HFFc6 (cell line): ENCODE measurements around the gene DDX27. TPM values are rescaled to one million over a fixed set of nuclear protein-coding genes. Genes with fewer than 3 reads are reported as not detected.

ENCODE experiments used
- DNase-seq: peaks from one replicate; pipeline ENCODE4 v3.0.0-alpha.2; 2018
- H3K27ac Mint-ChIP-seq: 2 replicates; pipeline ENCODE4 v1.8.0; 2020; ENCODE audit warnings: mild to moderate bottlenecking, mixed read lengths
- H3K27me3 Mint-ChIP-seq: 2 replicates; pipeline ENCODE4 v1.8.0; 2021; ENCODE audit warnings: mild to moderate bottlenecking, moderate library complexity, mixed read lengths; ENCODE audit not compliant: insufficient read depth
- H3K36me3 Mint-ChIP-seq: 2 replicates; pipeline ENCODE4 v1.8.0; 2021; ENCODE audit warnings: low read depth, mixed read lengths
- H3K4me1 Mint-ChIP-seq: 2 replicates; pipeline ENCODE4 v1.8.0; 2020; ENCODE audit warnings: low read depth, mixed read lengths
- H3K4me3 Mint-ChIP-seq: 2 replicates; pipeline ENCODE4 v1.8.0; 2020; ENCODE audit warnings: mild to moderate bottlenecking, moderate library complexity, mixed read lengths
- H3K9me3 Mint-ChIP-seq: 2 replicates; pipeline ENCODE4 v1.8.0; 2020; ENCODE audit warnings: mild to moderate bottlenecking, mixed read lengths
- total RNA-seq, 6 experiments: library from RNA; stranded (reverse); fragmentation: NEBNext Ultra II Directional; extraction: Animal tissue kit (Norgen Biotek cat#: 25700); gene quantifications; 2 replicates in 1 of 6; 3 replicates in 5 of 6; pipeline ENCODE4 v1.2.3, GENCODE V29; 2021
- TF ChIP-seq, protein P1 (sequence below): fragments of 200-600 bp; sonication (generic); IDR thresholded peaks from 2 replicates; pipeline ENCODE4 v1.5.0; 2021; ENCODE audit warnings: antibody characterized with exemption, mild to moderate bottlenecking

The DDX27 gene
- total RNA-seq, 6 experiments from 2014 or later: 26.8 to 32.2 (median 30.5) TPM

DNA sequence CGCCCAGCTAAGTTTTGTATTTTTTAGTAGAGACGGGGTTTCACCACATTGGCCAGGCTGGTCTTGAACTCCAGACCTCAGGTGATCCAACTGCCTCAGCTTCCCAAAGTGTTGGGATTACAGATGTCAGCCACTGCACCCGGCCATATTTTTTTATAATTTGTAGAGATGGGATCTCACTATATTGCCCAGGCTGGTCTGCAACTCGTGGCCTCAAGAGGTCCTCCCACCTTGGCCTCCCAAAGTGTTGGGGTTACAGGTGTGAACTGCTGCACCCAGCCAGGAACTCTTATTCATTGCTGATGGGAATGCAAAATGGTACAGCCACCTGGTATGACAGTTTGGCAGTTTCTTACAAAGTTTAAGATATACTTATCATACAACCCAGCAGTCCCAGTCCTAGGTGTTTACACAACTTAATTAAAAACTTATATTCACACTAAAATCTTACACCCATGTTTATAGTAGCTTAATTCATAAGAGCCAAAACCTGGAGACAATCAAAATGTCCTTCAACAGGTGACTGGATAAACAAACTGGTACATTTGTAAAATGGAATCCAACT is 19.4 kb upstream of the DDX27 start:
- peaks cover 7% of the 10 kb centered on the region; the same call in 1 of the 2 replicates for H3K9me3 Mint-ChIP-seq
- no peak for DNase-seq
- H3K27ac Mint-ChIP-seq: no peak overlapping the region
- no peaks in the 10 kb centered on the region; the same call in 1 of the 2 replicates for H3K27me3 Mint-ChIP-seq
- TF ChIP-seq, protein P1, sequence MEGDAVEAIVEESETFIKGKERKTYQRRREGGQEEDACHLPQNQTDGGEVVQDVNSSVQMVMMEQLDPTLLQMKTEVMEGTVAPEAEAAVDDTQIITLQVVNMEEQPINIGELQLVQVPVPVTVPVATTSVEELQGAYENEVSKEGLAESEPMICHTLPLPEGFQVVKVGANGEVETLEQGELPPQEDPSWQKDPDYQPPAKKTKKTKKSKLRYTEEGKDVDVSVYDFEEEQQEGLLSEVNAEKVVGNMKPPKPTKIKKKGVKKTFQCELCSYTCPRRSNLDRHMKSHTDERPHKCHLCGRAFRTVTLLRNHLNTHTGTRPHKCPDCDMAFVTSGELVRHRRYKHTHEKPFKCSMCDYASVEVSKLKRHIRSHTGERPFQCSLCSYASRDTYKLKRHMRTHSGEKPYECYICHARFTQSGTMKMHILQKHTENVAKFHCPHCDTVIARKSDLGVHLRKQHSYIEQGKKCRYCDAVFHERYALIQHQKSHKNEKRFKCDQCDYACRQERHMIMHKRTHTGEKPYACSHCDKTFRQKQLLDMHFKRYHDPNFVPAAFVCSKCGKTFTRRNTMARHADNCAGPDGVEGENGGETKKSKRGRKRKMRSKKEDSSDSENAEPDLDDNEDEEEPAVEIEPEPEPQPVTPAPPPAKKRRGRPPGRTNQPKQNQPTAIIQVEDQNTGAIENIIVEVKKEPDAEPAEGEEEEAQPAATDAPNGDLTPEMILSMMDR: no peak
- no peak overlapping the region for H3K4me3 Mint-ChIP-seq
- H3K36me3 Mint-ChIP-seq: no peaks in the 10 kb centered on the region
- peaks cover 3% of the 10 kb centered on the region for H3K4me1 Mint-ChIP-seq

DNA sequence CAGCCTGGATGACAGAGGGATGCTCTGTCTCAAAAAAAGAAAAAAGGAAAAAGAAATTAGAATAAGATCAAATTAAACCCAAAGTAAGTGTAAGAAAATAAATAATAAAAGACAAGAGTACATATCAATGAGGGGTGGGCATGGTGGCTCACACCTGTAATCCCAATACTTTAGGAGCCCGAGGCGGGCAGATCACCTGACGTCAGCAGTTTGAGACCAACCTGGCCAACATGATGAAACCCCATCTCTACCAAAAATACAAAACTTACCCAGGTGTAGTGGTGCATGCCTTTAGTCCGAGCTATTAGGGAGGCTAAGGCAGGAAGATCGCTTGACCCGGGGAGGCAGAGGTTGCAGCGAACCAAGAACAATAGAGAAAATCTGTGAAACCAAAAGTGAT is 16.2 kb upstream of the DDX27 start:
- no peaks in the 10 kb centered on the region; the same call in 1 of the 2 replicates for H3K27me3 Mint-ChIP-seq
- DNase-seq: no peak
- H3K27ac Mint-ChIP-seq: no peak overlapping the region
- no peaks in the 10 kb centered on the region for H3K4me1 Mint-ChIP-seq
- no peaks in the 10 kb centered on the region for H3K36me3 Mint-ChIP-seq
- H3K4me3 Mint-ChIP-seq: no peak overlapping the region
- TF ChIP-seq, protein P1: no peak
- peaks cover 7% of the 10 kb centered on the region; the same call in 1 of the 2 replicates for H3K9me3 Mint-ChIP-seq

DNA sequence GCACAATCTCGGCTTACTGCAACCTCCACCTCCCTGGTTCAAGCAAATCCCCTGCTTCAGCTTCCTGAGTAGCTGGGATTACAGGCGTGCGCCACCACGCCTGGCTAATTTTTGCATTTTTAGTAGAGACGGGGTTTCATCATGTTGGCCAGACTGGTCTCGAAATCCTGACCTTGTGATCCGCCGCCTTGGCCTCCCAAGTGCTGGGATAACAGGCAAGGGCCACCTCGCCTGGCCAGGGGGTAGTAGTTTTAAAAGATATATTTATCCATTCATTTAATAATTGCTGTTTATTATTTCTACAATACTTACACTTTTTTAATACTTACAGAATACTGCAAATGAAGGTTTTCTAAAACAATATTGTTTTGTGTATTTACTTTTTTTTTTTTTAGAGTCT is 15.5 kb upstream of the DDX27 start:
- H3K36me3 Mint-ChIP-seq: no peaks in the 10 kb centered on the region
- H3K4me1 Mint-ChIP-seq: no peaks in the 10 kb centered on the region

DNA sequence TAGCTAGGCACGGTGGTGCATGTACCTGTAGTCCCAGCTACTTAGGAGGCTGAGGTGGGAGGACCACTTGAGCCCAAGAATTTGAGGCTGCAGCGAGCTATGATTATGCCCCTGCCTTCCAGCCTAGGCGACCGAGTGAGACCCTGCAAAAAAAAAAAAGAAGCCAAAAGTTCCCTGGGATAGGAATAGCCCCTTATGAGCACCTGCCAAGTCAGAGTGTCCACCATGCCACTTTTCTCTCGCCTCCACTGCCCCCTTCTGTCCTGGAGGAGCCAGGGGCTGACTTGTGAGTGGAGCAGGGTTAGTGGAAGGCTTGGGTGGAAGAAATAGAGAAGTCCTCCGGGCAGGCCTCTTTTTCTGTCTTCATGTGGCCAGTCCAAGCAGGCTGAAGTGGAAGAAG is 12.1 kb upstream of the DDX27 start:
- H3K27me3 Mint-ChIP-seq: no peaks in the 10 kb centered on the region; the same call in 1 of the 2 replicates
- H3K4me3 Mint-ChIP-seq: no peak overlapping the region
- no peaks in the 10 kb centered on the region for H3K4me1 Mint-ChIP-seq
- no peak for DNase-seq
- H3K9me3 Mint-ChIP-seq: peaks cover 13% of the 10 kb centered on the region
- H3K36me3 Mint-ChIP-seq: peaks cover 14% of the 10 kb centered on the region
- TF ChIP-seq, protein P1: peak; percentile 17; the same call in 1 of the 2 replicates
- no peak overlapping the region for H3K27ac Mint-ChIP-seq

More for the DNA sequence above, 15.5 kb upstream of the DDX27 start:
- TF ChIP-seq, protein P1: no peak
- no peak overlapping the region for H3K4me3 Mint-ChIP-seq
- H3K9me3 Mint-ChIP-seq: peaks cover 7% of the 10 kb centered on the region; the same call in 1 of the 2 replicates
- H3K27me3 Mint-ChIP-seq: no peaks in the 10 kb centered on the region; the same call in 1 of the 2 replicates
- no peak overlapping the region for H3K27ac Mint-ChIP-seq
- DNase-seq: no peak

DNA sequence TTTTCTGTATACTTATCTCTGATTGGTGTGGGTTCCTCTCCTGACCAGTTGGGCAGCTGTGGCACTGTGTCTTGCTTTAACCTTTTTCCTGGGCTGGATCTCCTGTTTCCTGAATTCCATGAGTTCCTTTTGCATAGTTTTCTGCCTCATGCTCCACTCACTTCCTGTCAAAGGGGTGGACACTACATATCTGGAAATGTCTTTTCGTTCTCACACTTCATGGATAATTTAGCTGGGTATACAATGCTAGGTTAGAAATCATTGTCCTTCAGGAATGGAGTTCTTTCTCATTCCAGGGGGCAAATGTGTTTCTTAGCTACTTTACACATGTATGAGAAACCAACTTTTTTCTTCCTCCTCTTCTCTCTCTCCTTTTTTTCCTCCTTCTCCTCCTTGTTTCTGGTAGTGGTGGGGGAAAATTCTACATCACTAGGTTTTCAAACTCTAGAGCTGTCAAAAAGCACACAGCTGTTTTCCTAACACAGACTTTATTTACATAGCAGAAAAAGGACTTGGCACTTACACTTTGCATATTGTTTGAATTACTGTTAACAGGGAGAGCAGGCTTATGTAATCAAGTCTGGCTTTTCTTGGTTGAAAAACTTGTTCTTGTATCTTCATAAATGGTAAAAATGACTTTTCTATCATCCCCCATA is 9.0 kb upstream of the DDX27 start:
- Mint-ChIP-seq H3K9me3 (peaks cover 13% of the 10 kb centered on the region), H3K4me3 (no peak overlapping the region), H3K36me3 (peaks cover 14% of the 10 kb centered on the region), H3K27ac (no peak overlapping the region), H3K4me1 (no peaks in the 10 kb centered on the region), H3K27me3 (no peaks in the 10 kb centered on the region)
- no peak for DNase-seq
- TF ChIP-seq, protein P1: no peak
